ENCODE data around the gene MBD3L2B.

GRCh38 chr19:6983448-6983847 is 37.8 kb downstream of the MBD3L2B start:
- TF ChIP-seq CTCF (optimal IDR thresholded peaks at IDR 0.05 in 1 of 3, IDR thresholded peaks at IDR 0.05 in 1 of 3, conservative IDR thresholded peaks at IDR 0.05 in 1 of 3; ENCODE audit: extremely low read depth in 1 of 3, insufficient read depth in 2 of 3, low read length in 3 of 3) = no peak
- TF ChIP-seq EZH2 (IDR thresholded peaks at IDR 0.05; ENCODE audit: low read length) = no peak

All from keratinocyte (primary cell).